GM12892 (cell line): ENCODE results near the gene KCNG4.

Experiments
- POLR2AphosphoS5 ChIP-seq: IDR thresholded peaks from 2 replicates; pipeline ENCODE4 v1.6.1; 2011; ENCODE audit warnings: low read depth, low read length, control low read depth
- TAF1 ChIP-seq: IDR thresholded peaks from 2 replicates; pipeline ENCODE4 v1.6.1; 2011; ENCODE audit warnings: low read depth, mild to moderate bottlenecking, control low read depth, low read length, borderline replicate concordance

- TF ChIP-seq TAF1, result no peak
- TF ChIP-seq POLR2AphosphoS5, result no peak
These were observed 55.0 kb downstream of the KCNG4 start for GRCh38 chr16:84184775-84185174.
